Measurements from ENCODE around the gene FOXK2.

DNA sequence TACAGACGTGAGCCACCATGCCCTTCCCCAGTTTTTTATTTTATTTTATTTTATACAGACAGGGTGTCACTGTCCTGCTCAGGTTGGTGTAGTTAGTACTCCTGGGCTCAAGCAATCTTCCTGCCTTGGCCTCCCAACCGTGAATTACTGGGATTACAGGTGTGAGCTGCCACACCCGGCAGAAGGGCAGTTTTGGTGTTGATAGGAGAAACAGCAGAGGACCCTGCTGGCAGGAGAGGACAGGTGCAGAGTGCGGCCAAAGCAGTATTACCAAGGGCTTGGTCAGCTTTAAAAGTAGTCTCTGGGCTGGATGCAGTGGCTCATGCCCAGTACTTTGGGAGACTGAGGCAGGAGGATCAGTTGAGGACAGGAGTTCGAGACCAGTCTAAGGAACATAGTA, 22.9 kb downstream of the FOXK2 start:
- TF ChIP-seq, protein P1, sequence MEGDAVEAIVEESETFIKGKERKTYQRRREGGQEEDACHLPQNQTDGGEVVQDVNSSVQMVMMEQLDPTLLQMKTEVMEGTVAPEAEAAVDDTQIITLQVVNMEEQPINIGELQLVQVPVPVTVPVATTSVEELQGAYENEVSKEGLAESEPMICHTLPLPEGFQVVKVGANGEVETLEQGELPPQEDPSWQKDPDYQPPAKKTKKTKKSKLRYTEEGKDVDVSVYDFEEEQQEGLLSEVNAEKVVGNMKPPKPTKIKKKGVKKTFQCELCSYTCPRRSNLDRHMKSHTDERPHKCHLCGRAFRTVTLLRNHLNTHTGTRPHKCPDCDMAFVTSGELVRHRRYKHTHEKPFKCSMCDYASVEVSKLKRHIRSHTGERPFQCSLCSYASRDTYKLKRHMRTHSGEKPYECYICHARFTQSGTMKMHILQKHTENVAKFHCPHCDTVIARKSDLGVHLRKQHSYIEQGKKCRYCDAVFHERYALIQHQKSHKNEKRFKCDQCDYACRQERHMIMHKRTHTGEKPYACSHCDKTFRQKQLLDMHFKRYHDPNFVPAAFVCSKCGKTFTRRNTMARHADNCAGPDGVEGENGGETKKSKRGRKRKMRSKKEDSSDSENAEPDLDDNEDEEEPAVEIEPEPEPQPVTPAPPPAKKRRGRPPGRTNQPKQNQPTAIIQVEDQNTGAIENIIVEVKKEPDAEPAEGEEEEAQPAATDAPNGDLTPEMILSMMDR (IDR thresholded peaks at IDR 0.05): no peak
- TF ChIP-seq POLR2A (IDR thresholded peaks at IDR 0.05): no peak
